Measurements from ENCODE around the gene TFAP2B. TPM values are rescaled to one million over a fixed set of nuclear protein-coding genes. Genes with fewer than 3 reads are reported as not detected.
A peak's percentile ranks its signal among the peaks of the same experiment; 100 is the strongest.

The TFAP2B gene
- total RNA-seq (2014; rRNA removed; shearing (Covaris generic)), result not detected in 2 replicates

DNA sequence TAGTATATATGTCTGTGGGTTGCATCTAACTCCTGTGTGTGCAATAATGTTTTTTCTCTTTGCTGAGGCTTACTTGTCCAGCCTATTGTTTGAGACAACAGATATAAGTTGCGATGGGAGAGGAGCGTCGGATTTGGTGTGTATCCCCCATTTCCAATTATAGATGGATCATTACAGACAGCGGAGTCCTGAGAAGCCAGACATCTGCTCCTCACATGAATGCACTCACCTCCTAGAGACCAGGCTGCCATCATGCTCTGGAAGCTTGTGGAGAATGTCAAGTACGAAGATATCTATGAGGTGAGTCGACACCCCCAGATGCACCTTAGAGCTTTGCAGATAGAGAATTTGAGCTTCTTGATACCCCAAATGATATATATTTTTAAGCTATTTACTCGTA is at the start of gene TFAP2B:
Gene TFAP2B (plus strand): TSS at position 199 of the 400 bp plus-strand sequence. CDS start 21 bp downstream, at position 220.
- DNase-seq (ENCODE audit: low spot score), result no peak
- in situ Hi-C loops (cut with HindIII; ENCODE audit: low sequenced_read_pairs), result no loop called here

GRCh38 chr6:50778696-50779095 is 40.0 kb upstream of the TFAP2B start:
- in situ Hi-C loops (cut with HindIII; ENCODE audit: low sequenced_read_pairs), result no loop called here
- DNase-seq (ENCODE audit: low spot score), result no peak

DNA sequence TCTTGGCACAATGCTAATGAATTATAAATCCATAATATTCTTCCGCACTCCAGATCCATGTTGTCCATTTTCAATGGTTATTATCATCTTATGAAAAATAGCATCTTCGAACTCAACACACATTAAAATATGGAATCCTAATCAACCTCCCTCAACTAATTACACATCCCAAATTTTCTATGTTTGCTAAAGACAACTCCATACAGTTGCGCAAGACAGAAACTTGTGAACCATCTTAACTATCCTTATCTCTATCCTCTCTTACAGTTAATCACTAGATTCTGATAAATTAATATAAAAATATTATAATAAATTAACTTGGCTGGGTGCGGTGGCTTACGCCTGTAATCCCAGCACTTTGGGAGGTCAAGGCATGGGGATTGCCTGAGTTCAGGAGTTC is 38.3 kb upstream of the TFAP2B start:
- no peak for DNase-seq (ENCODE audit: low spot score)
- in situ Hi-C loops (cut with HindIII; ENCODE audit: low sequenced_read_pairs), result no loop called here

DNA sequence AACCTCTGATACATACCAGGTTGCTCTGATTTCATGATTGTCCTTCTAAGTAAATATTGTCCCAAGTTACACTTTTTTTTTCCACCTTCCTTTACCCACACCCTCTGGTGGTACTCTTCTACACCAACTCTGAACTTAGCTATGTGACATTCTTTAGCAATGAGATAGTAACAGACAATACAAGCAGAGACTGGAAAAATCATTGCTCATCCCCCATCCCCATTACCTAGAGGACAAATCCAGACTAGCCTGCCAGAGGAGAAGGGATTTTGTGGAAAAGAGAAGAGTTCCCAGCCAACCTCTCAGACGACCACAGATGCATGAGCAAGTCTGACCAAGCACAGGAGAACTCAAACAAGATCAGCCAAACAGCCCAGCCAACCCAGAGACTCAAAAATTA is 32.8 kb upstream of the TFAP2B start:
- DNase-seq (ENCODE audit: low spot score), result no peak
- in situ Hi-C loops (cut with HindIII; ENCODE audit: low sequenced_read_pairs), result no loop called here

DNA sequence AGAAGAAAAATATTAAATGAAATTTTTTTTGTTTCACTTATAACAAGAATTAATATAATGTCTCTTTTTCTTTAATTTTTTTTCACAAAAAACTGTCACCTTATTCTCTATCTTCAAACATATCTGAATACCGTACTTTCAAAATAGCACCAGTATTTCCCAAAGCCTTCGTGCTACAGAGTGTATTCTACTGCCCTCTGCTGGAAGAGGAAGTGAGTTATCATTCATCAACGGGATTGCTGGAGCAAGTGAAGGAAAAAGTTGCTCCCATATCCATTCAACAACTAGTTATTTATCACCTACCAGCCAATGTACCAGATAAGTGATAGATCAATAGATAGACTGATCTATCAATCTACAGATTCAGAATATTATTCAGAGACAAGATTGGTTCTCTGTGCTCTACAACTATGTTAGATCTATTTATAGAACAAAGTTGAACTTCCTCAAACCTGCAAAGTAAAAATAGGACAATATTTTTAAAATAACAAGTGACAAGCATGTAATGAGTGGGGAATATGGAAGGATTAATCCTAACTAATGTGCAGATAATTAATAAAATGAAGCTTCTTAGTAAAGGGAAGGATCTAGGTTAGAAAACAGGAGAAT is 26.7 kb upstream of the TFAP2B start:
- peak; percentile 38 for DNase-seq (ENCODE audit: low spot score)
- in situ Hi-C loops (cut with HindIII; ENCODE audit: low sequenced_read_pairs), result no loop called here

- DNase-seq (ENCODE audit: low spot score), result no peak
- in situ Hi-C loops (cut with HindIII; ENCODE audit: low sequenced_read_pairs), result no loop called here
Observed at GRCh38 chr6:50792771-50793170, 25.9 kb upstream of the TFAP2B start.

- no peak for DNase-seq (ENCODE audit: low spot score)
- in situ Hi-C loops (cut with HindIII; ENCODE audit: low sequenced_read_pairs), result no loop called here
Observed at GRCh38 chr6:50795574-50795973, 23.1 kb upstream of the TFAP2B start.

DNA sequence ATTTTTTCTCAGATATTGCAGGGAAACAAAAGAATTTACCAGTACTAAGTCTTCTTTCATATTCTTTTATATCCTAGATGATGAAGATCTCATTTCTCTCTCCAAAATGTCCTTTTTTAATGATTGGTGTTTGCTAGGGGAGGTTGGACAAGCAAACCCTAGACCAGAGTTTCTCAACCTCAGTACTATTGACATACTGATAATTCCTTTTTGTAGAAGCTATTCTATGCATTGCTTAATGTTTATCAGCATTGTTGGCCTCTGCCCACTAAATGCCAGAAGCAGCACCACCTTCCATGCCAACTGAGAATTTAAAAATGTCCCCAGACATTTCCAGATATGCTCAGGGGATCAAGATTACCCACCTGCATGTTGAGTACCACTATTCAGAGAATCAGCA is 14.4 kb upstream of the TFAP2B start:
- in situ Hi-C loops (cut with HindIII; ENCODE audit: low sequenced_read_pairs), result no loop called here
- DNase-seq (ENCODE audit: low spot score), result no peak

- in situ Hi-C loops (cut with HindIII; ENCODE audit: low sequenced_read_pairs), result no loop called here
- no peak for DNase-seq (ENCODE audit: low spot score)
Observed at GRCh38 chr6:50807035-50807434, 11.6 kb upstream of the TFAP2B start.

GRCh38 chr6:50815436-50816114 is 3.1 kb upstream of the TFAP2B start:
- no peak for DNase-seq (ENCODE audit: low spot score)
- in situ Hi-C loops (cut with HindIII; ENCODE audit: low sequenced_read_pairs), result no loop called here

DNA sequence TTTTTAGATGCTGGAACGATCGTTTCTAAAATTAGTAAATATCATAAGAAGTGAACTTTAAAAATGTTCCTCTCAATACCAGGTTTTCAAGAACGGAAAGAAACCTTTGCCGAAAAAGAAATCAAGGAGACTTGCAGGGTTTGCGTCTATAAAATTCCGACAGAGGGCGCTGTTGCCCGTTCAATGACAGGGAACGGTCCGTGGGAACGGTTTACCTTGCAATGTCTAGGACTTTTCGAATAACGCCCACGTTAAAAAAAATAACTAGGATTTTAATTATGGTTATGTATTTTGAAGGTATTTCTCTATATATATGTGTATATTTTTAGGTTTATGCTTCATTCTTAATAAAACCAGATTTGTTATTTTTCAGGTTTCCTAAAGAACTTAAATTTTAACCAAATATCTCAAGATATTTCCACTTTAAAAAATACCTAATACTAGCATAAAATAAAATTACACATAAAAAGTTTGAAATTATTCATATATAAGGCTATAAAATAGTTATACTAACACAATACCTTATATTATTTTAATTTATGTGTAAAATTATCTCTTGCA is 2.5 kb upstream of the TFAP2B start:
- DNase-seq (ENCODE audit: low spot score), result peak; percentile 58
- in situ Hi-C loops (cut with HindIII; ENCODE audit: low sequenced_read_pairs), result no loop called here

GRCh38 chr6:50816947-50817645 is 1.6 kb upstream of the TFAP2B start:
- in situ Hi-C loops (cut with HindIII; ENCODE audit: low sequenced_read_pairs), result no loop called here
- DNase-seq (ENCODE audit: low spot score), result no peak

- in situ Hi-C loops (cut with HindIII; ENCODE audit: low sequenced_read_pairs), result no loop called here
- no peak for DNase-seq (ENCODE audit: low spot score)
Observed at GRCh38 chr6:50817646-50817950, 1.1 kb upstream of the TFAP2B start.

- in situ Hi-C loops (cut with HindIII; ENCODE audit: low sequenced_read_pairs), result no loop called here
- no peak for DNase-seq (ENCODE audit: low spot score)
Observed at GRCh38 chr6:50818020-50818419, 651 bp upstream of the TFAP2B start.

- no peak for DNase-seq (ENCODE audit: low spot score)
- in situ Hi-C loops (cut with HindIII; ENCODE audit: low sequenced_read_pairs), result no loop called here
Observed at GRCh38 chr6:50819466-50819903, 814 bp downstream of the TFAP2B start.

GRCh38 chr6:50819904-50820868 is 1.5 kb downstream of the TFAP2B start:
- DNase-seq (ENCODE audit: low spot score), result no peak
- in situ Hi-C loops (cut with HindIII; ENCODE audit: low sequenced_read_pairs), result no loop called here

DNA sequence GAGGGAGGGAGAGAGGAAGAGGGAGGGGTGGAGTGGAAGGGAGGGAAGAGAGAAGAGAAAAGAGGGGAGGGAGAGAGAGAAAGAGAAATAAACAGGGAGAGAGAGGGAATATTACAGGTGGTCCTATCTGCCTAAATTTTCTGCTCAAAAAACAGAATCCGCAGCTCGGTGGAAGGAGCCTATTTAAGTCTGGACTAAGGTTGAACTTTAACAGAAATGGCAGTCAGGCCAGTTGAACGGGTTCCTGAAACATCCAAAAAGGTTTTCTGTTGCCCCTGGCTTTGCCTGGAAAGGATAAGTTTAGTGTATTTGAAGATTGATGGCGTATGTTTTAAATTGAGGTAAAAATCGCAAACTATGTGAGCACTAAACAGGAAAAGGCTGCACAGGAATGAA is 2.2 kb downstream of the TFAP2B start:
- in situ Hi-C loops (cut with HindIII; ENCODE audit: low sequenced_read_pairs), result no loop called here

GRCh38 chr6:50821441-50822077 is 2.9 kb downstream of the TFAP2B start:
- in situ Hi-C loops (cut with HindIII; ENCODE audit: low sequenced_read_pairs), result no loop called here
- DNase-seq (ENCODE audit: low spot score), result no peak

More for the DNA sequence above, 2.2 kb downstream of the TFAP2B start:
- no peak for DNase-seq (ENCODE audit: low spot score)

DNA sequence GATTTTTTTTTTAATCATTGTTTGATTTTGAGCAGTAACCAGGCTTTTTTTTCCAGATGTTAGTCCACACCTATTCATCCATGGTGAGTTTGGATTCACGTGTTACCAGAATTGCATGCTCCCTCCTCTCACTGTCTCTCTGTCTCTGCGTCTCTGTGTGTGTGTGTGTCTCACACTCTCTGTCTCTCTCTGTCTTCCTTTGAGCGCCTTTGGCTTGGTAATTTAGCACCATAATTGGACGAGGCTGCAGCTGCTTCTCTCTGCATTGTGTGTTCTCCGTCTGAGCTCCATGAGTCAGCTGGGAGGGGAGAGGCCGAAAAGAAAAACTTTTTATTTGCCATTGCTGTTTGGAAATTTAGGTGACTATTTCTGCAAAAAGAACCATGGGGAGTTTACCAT is 3.4 kb downstream of the TFAP2B start:
- DNase-seq (ENCODE audit: low spot score), result no peak
- in situ Hi-C loops (cut with HindIII; ENCODE audit: low sequenced_read_pairs), result no loop called here

All from G401 (cell line).